Stimulated activated CD8-positive, alpha-beta memory T cell treated with anti-CD3 and anti-CD28 coated beads, Interleukin-15, amount 100 ng/mL, for 1 hour (primary cell): ENCODE data around the gene SNX8.
"Not testable (repeated sequence)": the region's sequence is repeated elsewhere in the genome, so short reads cannot be mapped to it uniquely, and the experiment has no call there.

Experiments used
- DNase-seq: peaks from one replicate; pipeline ENCODE4 v3.0.0-alpha.2; 2020; ENCODE audit warnings: low read depth

Gene SNX8

GRCh38 chr7:2326951-2327350 is 12.7 kb upstream of the SNX8 start:
- DNase-seq, result no peak

GRCh38 chr7:2325162-2325561 is 10.9 kb upstream of the SNX8 start:
- no peak for DNase-seq

GRCh38 chr7:2321020-2321419 is 6.8 kb upstream of the SNX8 start:
- DNase-seq, result no peak

GRCh38 chr7:2317556-2318293 is 3.5 kb upstream of the SNX8 start:
- DNase-seq, result no peak

GRCh38 chr7:2316578-2316977 is 2.3 kb upstream of the SNX8 start:
- DNase-seq, result no peak

GRCh38 chr7:2315787-2316186 is 1.5 kb upstream of the SNX8 start:
- no peak for DNase-seq

GRCh38 chr7:2314956-2315530 is 802 bp upstream of the SNX8 start:
- not testable (repeated sequence) for DNase-seq

GRCh38 chr7:2313450-2314208 is 612 bp downstream of the SNX8 start:
- DNase-seq, result peak; percentile 4

- no peak for DNase-seq
Measured at GRCh38 chr7:2312267-2312929, 1.8 kb downstream of the SNX8 start.

- DNase-seq, result no peak
Measured at GRCh38 chr7:2309889-2310331, 4.3 kb downstream of the SNX8 start.

- no peak for DNase-seq
Measured at GRCh38 chr7:2307690-2308107, 6.5 kb downstream of the SNX8 start.

GRCh38 chr7:2306688-2307087 is 7.6 kb downstream of the SNX8 start:
- no peak for DNase-seq

GRCh38 chr7:2305258-2305657 is 9.0 kb downstream of the SNX8 start:
- not testable (repeated sequence) for DNase-seq

GRCh38 chr7:2303520-2303919 is 10.7 kb downstream of the SNX8 start:
- not testable (repeated sequence) for DNase-seq

GRCh38 chr7:2302743-2303397 is 11.4 kb downstream of the SNX8 start:
- DNase-seq, result not testable (repeated sequence)

- DNase-seq, result no peak
Measured at GRCh38 chr7:2301511-2301863, 12.8 kb downstream of the SNX8 start.

- no peak for DNase-seq
Measured at GRCh38 chr7:2299870-2300512, 14.2 kb downstream of the SNX8 start.

GRCh38 chr7:2299131-2299829 is 15.0 kb downstream of the SNX8 start:
- DNase-seq, result no peak

- no peak for DNase-seq
Measured at GRCh38 chr7:2296832-2297231, 17.4 kb downstream of the SNX8 start.

GRCh38 chr7:2295936-2296620 is 18.2 kb downstream of the SNX8 start:
- DNase-seq, result no peak
